H9 (cell line): ENCODE results near the gene ZBTB48. TPM values are rescaled to one million over a fixed set of nuclear protein-coding genes. Genes with fewer than 3 reads are reported as not detected.

Source experiments
- DNase-seq: peaks from one replicate; pipeline ENCODE4 v3.0.0-alpha.2; 2017
- H2AFZ ChIP-seq: one replicate; pipeline ENCODE4 v1.6.1; 2013; ENCODE audit warnings: mild to moderate bottlenecking, low read length, control low read depth, moderate library complexity
- H2AK5ac ChIP-seq: 2 replicates; pipeline ENCODE4 v1.6.1; 2013; ENCODE audit warnings: low read length, control low read depth, mixed read lengths; ENCODE audit not compliant: insufficient read length
- H2BK120ac ChIP-seq: one replicate; pipeline ENCODE4 v1.6.1; 2013; ENCODE audit warnings: low read depth, mild to moderate bottlenecking, low read length, control low read depth, inconsistent platforms; ENCODE audit not compliant: poor library complexity, severe bottlenecking
- H2BK12ac ChIP-seq: 2 replicates; pipeline ENCODE4 v1.6.1; 2013; ENCODE audit warnings: low read length, control low read depth, mixed read lengths, low read depth; ENCODE audit not compliant: insufficient read length
- H2BK15ac ChIP-seq: 2 replicates; pipeline ENCODE4 v1.6.1; 2013; ENCODE audit warnings: low read depth, low read length, control low read depth
- H2BK20ac ChIP-seq: one replicate; pipeline ENCODE4 v1.6.1; 2013; ENCODE audit warnings: low read depth, mild to moderate bottlenecking, low read length, control low read depth, inconsistent platforms; ENCODE audit not compliant: poor library complexity, severe bottlenecking
- H2BK5ac ChIP-seq: 2 replicates; pipeline ENCODE4 v1.6.1; 2013; ENCODE audit warnings: low read length, control low read depth, mixed read lengths; ENCODE audit not compliant: insufficient read length
- H3K14ac ChIP-seq: 2 replicates; pipeline ENCODE4 v1.6.1; 2013; ENCODE audit warnings: low read length, control low read depth; ENCODE audit not compliant: insufficient read depth
- H3K18ac ChIP-seq: 2 replicates; pipeline ENCODE4 v1.6.1; 2013; ENCODE audit warnings: low read depth, mild to moderate bottlenecking, mixed read lengths, low read length, control low read depth; ENCODE audit not compliant: insufficient read length
- H3K23ac ChIP-seq: 2 replicates; pipeline ENCODE4 v1.6.1; 2013; ENCODE audit warnings: low read length, control low read depth, mixed read lengths, low read depth; ENCODE audit not compliant: insufficient read length
- H3K23me2 ChIP-seq: 2 replicates; pipeline ENCODE4 v1.6.1; 2013; ENCODE audit warnings: low read depth, mild to moderate bottlenecking, mixed read lengths, low read length, control low read depth; ENCODE audit not compliant: insufficient read length, poor library complexity, severe bottlenecking
- H3K27ac ChIP-seq: 2 replicates; pipeline ENCODE4 v1.5.1; 2013; ENCODE audit warnings: low read length, control low read depth, mixed read lengths, low read depth; ENCODE audit not compliant: insufficient read length
- H3K27me3 ChIP-seq: 2 replicates; pipeline ENCODE4 v1.6.1; 2013; ENCODE audit warnings: low read length, control low read depth, inconsistent platforms; ENCODE audit not compliant: insufficient read depth
- H3K4ac ChIP-seq: 2 replicates; pipeline ENCODE4 v1.6.1; 2013; ENCODE audit warnings: low read depth, mild to moderate bottlenecking, control low read depth, inconsistent platforms, low read length, moderate library complexity
- H3K4me1 ChIP-seq: 2 replicates; pipeline ENCODE4 v1.6.1; 2013; ENCODE audit warnings: low read length, control low read depth, inconsistent platforms; ENCODE audit not compliant: insufficient read depth
- H3K4me2 ChIP-seq: 2 replicates; pipeline ENCODE4 v1.6.1; 2013; ENCODE audit warnings: low read length, control low read depth, mixed read lengths; ENCODE audit not compliant: insufficient read length, insufficient read depth
- H3K56ac ChIP-seq: 2 replicates; pipeline ENCODE4 v1.6.1; 2013; ENCODE audit warnings: low read depth, mild to moderate bottlenecking, mixed read lengths, low read length, control low read depth; ENCODE audit not compliant: insufficient read length
- H3K79me1 ChIP-seq: 2 replicates; pipeline ENCODE4 v1.6.1; 2013; ENCODE audit warnings: low read depth, mild to moderate bottlenecking, moderate library complexity, low read length, control low read depth, inconsistent platforms; ENCODE audit not compliant: insufficient read depth, poor library complexity, severe bottlenecking
- H3K79me2 ChIP-seq: 2 replicates; pipeline ENCODE4 v1.6.1; 2013; ENCODE audit warnings: low read length, control low read depth, inconsistent platforms; ENCODE audit not compliant: insufficient read depth
- H3K9ac ChIP-seq: 2 replicates; pipeline ENCODE4 v1.6.1; 2013; ENCODE audit warnings: low read length, control low read depth, mixed read lengths; ENCODE audit not compliant: insufficient read length; ENCODE audit errors: extremely low read depth
- H3K9me3 ChIP-seq: one replicate; pipeline ENCODE4 v1.6.1; 2013; ENCODE audit warnings: low read depth, low read length, inconsistent platforms; ENCODE audit not compliant: control insufficient read depth
- H3T11ph ChIP-seq: one replicate; pipeline ENCODE4 v1.6.1; 2013; ENCODE audit warnings: mild to moderate bottlenecking, low read length, control low read depth, inconsistent platforms
- H4K20me1 ChIP-seq: one replicate; pipeline ENCODE4 v1.6.1; 2013; ENCODE audit not compliant: control insufficient read depth, insufficient read length, insufficient read depth
- H4K5ac ChIP-seq: 2 replicates; pipeline ENCODE4 v1.6.1; 2013; ENCODE audit warnings: low read depth, mild to moderate bottlenecking, mixed read lengths, low read length, control low read depth; ENCODE audit not compliant: insufficient read length
- H4K8ac ChIP-seq: replicated peaks from 2 replicates; pipeline ENCODE4 v1.6.1; 2013; ENCODE audit warnings: low read length, control low read depth, mixed read lengths, low read depth; ENCODE audit not compliant: insufficient read length
- H4K91ac ChIP-seq: 2 replicates; pipeline ENCODE4 v1.6.1; 2013; ENCODE audit warnings: low read depth, mild to moderate bottlenecking, moderate library complexity, mixed read lengths, low read length, control low read depth; ENCODE audit not compliant: insufficient read length
- H3K27ac Mint-ChIP-seq, 3 experiments: 2 replicates in 2 of 3; 3 replicates in 1 of 3; pipeline ENCODE4 v1.8.0; 2020 to 2021; ENCODE audit warnings: mixed read lengths in 3 of 3, mild to moderate bottlenecking in 1 of 3, moderate library complexity in 1 of 3
- H3K27me3 Mint-ChIP-seq: 2 replicates; pipeline ENCODE4 v1.8.0; 2021; ENCODE audit warnings: low read depth, mild to moderate bottlenecking, moderate library complexity, mixed read lengths
- H3K36me3 Mint-ChIP-seq, 3 experiments: 2 replicates in 2 of 3; 3 replicates in 1 of 3; pipeline ENCODE4 v1.8.0; 2020 to 2021; ENCODE audit warnings: low read depth in 3 of 3, mixed read lengths in 3 of 3; ENCODE audit not compliant: insufficient read depth in 1 of 3
- H3K4me1 Mint-ChIP-seq, 2 experiments: 2 replicates each; pipeline ENCODE4 v1.8.0; 2020; ENCODE audit warnings: mixed read lengths in 2 of 2
- H3K4me3 Mint-ChIP-seq, 2 experiments: 2 replicates in 1 of 2; 3 replicates in 1 of 2; pipeline ENCODE4 v1.8.0; 2020 to 2021; ENCODE audit warnings: mild to moderate bottlenecking in 2 of 2, mixed read lengths in 2 of 2, moderate library complexity in 1 of 2
- H3K9me3 Mint-ChIP-seq, 2 experiments: 2 replicates in 1 of 2; 3 replicates in 1 of 2; pipeline ENCODE4 v1.8.0; 2020; ENCODE audit warnings: mild to moderate bottlenecking in 2 of 2, mixed read lengths in 2 of 2, moderate library complexity in 1 of 2
- WGBS: extraction: QIAGEN DNeasy Blood & Tissue Kit; methylation state at CpG from one replicate; pipeline ENCODE4 v1.1.7; 2013; ENCODE audit warnings: missing lambda C conversion rate, low lambda C conversion rate, mixed read lengths; ENCODE audit not compliant: insufficient read length; ENCODE audit errors: extremely low coverage; 5-methylcytosine and 5-hydroxymethylcytosine counted together
- total RNA-seq: library from RNA; stranded (reverse); gene quantifications from 2 replicates; pipeline ENCODE4 v1.2.1, GENCODE V29; 2021
- TF ChIP-seq, protein P1 (sequence below): fragments of 200-600 bp; sonication (generic); conservative IDR thresholded peaks from 3 replicates; pipeline ENCODE4 v1.8.0; 2021; ENCODE audit warnings: antibody characterized with exemption, mild to moderate bottlenecking

Gene ZBTB48
- total RNA-seq, 1 experiment from 2014 or later = 33.2 TPM

DNA sequence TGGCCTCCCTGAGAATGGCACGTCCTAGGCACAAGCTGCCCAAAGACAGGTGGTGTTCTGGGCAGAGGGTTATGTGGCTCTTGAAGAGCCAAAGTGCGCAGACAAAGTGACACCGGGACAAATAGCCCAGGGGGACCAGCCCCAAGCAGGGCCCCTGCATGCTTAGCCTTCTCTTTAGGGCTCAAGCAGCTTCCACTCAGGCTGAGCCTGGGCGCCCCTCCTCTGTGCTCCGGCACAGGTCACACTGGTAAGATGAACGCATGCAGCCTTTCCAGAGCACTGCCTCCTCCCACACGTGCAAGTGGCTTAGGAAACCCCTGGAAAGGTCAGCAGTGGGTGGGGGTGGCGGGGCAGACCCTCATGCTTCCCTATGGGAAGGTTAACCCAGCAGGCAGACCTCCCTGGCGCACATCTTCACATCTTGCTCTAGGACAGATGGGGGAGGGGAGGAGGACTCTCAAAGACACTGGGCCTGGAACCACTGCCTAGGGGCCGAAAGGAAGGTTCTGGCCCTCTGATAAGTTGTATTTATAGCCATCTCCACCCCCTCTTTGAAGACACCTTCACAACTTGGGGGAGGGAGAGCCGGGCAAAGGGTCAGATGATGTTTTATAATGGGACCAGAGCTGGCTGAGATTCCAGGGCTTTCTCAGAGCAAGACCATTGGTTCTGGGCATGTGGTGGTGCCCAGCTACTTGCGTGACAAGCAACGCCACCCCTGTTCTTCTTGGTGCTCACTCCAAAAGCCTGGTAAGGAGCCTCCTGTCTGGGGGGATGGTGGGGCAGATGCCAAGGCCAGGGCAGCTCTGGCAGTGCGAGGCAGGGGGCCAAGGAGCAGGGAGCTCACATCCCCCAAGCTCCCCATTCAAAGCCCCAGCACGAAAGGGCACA, 17.3 kb downstream of the ZBTB48 start:
- H3K56ac ChIP-seq = no peak overlapping the region
- H3K18ac ChIP-seq = no peak overlapping the region
- Mint-ChIP-seq H3K4me1 (peaks cover 16 to 18% of the 10 kb centered on the region in 2 experiments), H3K27me3 (no peaks in the 10 kb centered on the region), H3K4me3 (no peak overlapping the region), H3K36me3 (peaks cover 23 to 73% (median 52%) of the 10 kb centered on the region in 3 experiments), H3K27ac (no peak overlapping the region; a peak in 1 of 7 replicates), H3K9me3 (no peaks in the 10 kb centered on the region)
- H3K23ac ChIP-seq = no peak overlapping the region
- H3K4ac ChIP-seq = no peak overlapping the region
- H2BK15ac ChIP-seq = no peak overlapping the region
- no peak for DNase-seq
- H2AFZ ChIP-seq = no peak overlapping the region
- H4K91ac ChIP-seq = no peak overlapping the region
- no peak overlapping the region for H3K14ac ChIP-seq
- H4K5ac ChIP-seq = no peak overlapping the region
- H4K8ac ChIP-seq = no peak overlapping the region
- no peaks in the 10 kb centered on the region for H3K79me1 ChIP-seq
- H3K27ac ChIP-seq = no peak overlapping the region
- peaks cover 18% of the 10 kb centered on the region; the same call in 1 of the 2 replicates for H3K79me2 ChIP-seq
- no peak overlapping the region for H2BK20ac ChIP-seq
- no peak overlapping the region for H2BK120ac ChIP-seq
- no CpG with 5 or more reads among the region's 15 CpGs for WGBS
- H3K4me2 ChIP-seq = no peak overlapping the region
- no peaks in the 10 kb centered on the region for H3K9me3 ChIP-seq
- TF ChIP-seq, protein P1, sequence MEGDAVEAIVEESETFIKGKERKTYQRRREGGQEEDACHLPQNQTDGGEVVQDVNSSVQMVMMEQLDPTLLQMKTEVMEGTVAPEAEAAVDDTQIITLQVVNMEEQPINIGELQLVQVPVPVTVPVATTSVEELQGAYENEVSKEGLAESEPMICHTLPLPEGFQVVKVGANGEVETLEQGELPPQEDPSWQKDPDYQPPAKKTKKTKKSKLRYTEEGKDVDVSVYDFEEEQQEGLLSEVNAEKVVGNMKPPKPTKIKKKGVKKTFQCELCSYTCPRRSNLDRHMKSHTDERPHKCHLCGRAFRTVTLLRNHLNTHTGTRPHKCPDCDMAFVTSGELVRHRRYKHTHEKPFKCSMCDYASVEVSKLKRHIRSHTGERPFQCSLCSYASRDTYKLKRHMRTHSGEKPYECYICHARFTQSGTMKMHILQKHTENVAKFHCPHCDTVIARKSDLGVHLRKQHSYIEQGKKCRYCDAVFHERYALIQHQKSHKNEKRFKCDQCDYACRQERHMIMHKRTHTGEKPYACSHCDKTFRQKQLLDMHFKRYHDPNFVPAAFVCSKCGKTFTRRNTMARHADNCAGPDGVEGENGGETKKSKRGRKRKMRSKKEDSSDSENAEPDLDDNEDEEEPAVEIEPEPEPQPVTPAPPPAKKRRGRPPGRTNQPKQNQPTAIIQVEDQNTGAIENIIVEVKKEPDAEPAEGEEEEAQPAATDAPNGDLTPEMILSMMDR = no peak
- no peak overlapping the region for H3T11ph ChIP-seq
- no peak overlapping the region for H3K9ac ChIP-seq
- no peaks in the 10 kb centered on the region for H3K27me3 ChIP-seq
- peaks cover 2% of the 10 kb centered on the region for H4K20me1 ChIP-seq
- H2AK5ac ChIP-seq = no peak overlapping the region
- H2BK12ac ChIP-seq = no peak overlapping the region
- peaks cover 12% of the 10 kb centered on the region for H3K23me2 ChIP-seq
- H2BK5ac ChIP-seq = no peak overlapping the region
- no peaks in the 10 kb centered on the region for H3K4me1 ChIP-seq
